Suppressor macrophage treated with lipopolysaccharide for 1 hour (primary cell): Measurements from ENCODE around the gene AKT1S1.
A peak's percentile ranks its signal among the peaks of the same experiment; 100 is the strongest.

ENCODE experiments used
- DNase-seq, 3 donors: peaks; one replicate each; pipeline ENCODE4 v3.0.0-alpha.2; 2020 to 2022

The AKT1S1 gene

DNA sequence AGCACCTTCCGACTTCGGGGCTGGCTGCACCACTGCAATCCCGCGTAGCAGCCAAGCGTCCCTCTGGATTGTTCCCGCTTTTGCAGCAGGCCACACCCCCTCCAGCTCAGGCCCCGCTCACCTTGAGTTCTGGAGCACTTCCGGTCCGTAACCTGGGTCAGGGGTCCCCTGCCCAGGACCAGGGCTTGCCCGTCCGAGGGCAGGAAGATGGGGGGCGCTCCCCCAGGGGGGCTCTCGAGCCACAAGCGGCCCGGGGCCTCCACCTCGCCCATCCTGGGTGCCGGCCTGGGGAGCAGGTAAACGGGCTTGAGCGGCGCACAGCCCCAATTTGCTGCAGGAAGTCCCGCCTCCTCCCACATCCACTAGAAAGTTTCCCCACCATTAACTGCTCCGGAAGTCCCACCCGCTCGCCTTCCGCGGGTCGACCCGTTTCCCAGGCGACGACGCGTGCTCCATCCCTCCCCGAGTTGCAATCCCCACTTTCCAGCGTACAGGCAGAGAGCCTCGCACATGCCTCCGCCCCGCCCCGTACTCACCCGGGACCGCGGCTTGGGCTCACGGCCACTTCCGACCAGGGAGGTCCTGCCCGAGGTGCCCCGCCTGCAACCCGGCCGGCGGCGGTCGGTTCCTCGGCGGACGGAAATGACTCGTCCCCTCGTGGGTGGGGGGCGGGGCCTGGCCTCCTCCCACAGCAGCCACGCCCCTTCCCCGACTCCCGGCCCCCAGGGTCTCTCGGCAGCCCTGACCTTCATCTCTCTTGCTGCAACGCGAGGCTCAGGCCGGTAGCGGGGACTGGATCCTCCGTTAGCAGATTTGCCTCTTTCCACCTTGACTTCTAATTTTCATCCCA lies 10.0 kb downstream of the AKT1S1 start, which contains the start of gene PNKP:
Gene PNKP, minus strand, starts transcription at position 644 of the 850 bp plus-strand sequence. Its CDS starts 372 bp downstream, at position 272.
- peak; percentile 90 to 97 (median 92) for DNase-seq

DNA sequence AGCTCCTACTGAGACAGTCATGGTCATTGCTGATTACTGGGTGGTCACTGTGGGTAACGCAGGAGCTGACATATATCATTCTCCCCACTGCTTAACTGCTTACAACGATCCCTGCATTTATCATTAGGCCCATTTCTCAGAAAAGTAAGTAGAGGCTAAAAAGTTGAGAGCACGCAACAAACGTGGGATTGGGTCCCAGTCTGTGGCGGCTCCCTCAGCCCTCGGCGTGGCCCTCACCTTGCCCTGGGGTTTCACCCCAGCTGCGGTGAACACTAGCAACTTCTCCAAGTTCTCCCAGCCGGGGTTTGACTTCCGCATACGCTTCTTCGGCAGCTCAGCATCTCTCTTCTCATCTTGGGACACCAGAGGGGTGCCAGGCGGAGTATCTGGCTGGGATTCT lies 12.3 kb downstream of the AKT1S1 start:
- DNase-seq: no peak

DNA sequence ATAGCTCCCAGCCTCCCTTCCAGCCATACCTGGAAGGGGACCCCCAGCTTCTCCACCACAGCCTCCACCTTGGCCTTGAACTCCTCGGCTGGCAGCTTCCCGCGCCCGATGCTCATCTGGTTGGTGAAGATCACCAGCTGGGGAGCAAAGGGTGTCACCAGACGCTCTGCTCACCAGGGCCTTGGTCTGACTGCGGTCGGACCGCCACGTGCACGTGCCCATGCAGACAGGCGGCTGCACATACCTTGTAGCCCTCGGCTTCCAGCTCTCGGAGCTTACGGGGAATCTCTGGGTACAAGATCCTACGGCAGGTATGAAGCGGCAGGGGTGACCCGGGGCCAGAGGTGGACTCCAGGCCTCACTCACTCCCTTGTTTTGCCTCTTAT lies 13.2 kb downstream of the AKT1S1 start:
- DNase-seq: no peak

DNA sequence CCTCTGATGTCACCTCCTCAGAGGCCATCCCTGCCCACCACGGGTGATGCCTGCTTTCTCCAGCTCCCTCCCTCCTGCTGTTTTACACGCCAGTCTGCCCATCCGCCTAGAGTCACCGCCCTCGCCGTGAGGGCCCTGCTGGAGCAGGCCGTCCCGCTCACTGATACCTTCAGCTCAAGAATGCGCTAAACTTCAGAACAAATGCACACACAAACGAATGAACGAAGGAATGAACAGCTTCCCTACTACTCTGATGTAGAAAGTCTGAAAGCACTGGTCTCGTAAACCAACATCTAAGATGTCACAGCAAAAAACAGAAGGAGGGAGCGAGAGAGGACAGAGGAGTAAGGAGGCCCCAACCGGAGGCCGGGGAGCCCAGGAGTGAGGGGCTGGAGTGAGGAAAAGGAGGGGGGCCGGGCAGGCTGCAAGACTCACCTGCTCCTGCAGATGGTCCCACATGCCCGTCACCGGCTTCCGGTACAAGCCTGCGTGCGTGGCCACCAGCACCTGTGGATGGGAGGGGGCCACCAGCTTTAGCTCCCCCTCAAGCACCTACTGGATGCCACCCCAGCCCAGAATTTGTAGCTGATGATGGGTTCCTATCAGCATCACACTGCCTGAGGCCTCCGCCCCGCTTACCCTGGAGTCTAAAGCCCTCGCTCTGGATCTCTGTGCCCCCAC lies 13.8 kb downstream of the AKT1S1 start:
- DNase-seq: no peak

DNA sequence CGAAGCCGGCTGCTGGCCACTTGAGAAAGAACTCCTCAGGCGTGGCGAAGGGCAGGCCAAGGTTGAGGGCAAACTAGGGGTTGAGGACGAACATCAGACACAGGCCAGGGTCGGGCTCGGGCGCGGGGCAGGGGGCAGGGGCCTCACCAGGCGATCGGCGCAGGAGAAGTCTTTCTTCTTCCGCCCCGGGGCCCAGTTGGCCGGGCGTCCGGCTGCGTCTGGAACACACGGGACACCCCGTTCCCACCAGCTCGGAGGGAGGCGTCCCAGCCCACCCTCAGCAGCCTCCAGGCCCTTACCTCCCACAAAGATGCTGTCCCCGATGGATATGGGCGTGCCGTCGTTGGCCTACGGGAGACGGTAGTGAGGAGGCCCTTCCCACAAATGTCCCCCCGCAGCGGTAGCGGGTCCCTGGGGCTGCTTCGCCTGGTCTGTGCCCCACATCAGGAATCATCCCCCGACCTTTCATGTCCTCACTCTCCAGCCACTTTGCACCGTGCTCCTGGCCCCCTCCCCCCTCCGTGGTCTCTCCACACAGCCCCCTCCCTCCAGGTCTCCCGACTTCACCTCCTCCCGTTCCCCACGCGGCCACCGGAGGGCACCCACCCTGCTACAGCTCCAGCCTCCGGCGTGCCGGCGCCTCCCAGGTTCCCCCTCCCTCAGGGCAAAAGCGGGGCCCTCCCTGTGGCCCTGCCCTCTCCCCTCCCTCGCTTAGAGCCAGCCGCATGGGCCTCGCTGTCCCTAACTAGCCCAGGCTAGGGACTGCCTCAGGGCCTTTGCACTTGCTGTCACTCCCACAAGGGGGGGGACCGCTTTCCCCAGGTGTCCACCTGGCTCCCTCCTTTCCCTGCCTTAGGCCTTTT lies 14.5 kb downstream of the AKT1S1 start:
- DNase-seq: peak in 1 of 3 donors; percentile 52

DNA sequence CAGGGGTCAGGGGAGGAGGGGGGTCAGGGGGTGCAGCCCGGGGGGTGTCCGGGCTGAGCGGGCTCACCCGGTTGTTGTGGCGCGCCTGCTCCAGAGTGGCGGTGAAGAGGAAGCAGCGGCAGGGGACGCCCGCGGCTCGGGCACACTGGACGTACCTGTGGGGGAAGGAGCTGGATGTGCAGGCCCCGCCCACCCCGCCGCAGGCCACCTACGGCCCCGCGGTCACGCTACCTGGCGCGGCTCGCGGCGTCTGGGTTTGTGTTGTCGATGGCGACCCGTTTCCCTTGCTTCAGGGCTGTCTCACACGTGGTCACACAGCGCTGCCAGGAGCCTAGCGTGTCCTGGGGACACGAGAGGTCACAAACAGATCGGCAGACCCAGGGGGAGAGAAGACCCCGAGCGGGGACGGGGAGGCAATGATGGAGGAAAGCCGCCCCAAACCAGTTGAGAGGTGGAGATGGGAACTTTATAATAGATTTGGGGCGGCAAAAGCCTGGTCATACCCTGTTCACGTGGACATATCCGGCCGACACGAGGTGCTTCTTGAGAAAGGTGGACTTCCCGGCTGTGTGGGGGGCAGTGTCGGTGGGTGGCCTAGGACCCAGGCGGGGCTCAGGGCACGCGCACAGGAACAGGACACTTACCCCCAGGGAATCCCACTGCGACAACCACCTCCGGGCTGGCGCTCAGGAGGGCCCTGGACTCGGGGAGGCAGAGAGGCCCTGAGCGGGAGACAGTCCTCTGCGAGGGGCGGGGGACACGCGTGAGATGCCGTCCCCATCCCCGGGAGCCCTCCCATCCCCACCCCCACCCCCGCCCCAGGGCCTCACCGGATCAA lies 15.4 kb downstream of the AKT1S1 start:
- DNase-seq: no peak

DNA sequence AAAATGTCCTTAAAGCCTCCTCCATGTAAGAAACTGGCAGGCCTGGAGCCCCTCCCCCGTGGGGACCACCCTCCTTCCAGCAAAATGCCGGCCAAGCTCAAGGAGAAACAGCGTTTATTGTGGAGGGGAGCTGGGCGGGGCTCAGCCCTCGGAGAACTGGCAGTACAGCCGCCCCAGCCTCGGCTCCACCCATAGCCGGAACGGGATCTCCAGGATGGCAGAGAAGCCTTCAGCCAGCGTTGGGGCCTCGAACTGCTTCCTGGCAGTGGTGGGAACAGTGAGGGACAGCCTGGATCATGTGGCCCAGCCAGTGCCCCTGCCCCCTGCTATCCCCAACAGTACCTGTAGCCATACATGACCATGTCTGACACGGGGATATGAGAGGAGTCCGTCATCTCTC lies 16.0 kb downstream of the AKT1S1 start:
- no peak for DNase-seq

DNA sequence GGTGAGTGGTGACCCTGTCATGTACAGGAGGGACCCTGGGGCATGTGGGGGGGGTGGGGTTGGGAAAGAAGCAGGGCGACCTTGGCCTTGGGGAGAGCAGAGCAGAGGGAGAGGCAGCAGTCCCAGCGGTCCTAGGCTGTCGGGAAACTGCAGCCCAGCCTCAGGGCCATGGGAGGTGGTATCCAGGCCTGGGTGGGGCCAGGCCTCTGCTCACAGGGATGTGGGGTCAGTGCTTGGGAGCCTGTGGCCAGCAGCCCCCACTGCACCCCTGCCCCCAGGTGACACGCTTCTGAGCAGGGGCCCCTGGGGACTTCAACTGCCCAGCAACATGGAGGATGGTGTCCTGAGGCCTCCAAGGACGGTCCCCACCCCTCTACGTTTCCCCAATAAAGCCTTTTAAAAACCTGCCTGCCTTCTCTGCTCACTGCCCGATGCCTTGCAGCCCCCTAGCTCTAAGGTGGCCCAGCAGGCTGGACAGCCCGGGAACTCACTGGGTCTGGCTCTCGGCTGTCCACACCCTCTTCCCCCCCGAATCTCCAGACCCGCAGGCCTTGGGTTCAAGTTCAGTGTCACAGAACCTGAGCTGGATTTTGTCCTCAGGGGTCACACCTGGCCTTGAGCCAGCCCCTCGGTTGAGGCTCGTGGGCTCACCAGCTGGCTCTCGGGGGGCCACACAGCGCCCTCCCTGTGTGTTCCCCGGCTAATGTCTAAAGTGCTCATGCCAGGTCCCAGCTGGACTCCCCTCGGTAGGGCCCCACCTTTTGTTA lies 16.6 kb downstream of the AKT1S1 start:
- no peak for DNase-seq

DNA sequence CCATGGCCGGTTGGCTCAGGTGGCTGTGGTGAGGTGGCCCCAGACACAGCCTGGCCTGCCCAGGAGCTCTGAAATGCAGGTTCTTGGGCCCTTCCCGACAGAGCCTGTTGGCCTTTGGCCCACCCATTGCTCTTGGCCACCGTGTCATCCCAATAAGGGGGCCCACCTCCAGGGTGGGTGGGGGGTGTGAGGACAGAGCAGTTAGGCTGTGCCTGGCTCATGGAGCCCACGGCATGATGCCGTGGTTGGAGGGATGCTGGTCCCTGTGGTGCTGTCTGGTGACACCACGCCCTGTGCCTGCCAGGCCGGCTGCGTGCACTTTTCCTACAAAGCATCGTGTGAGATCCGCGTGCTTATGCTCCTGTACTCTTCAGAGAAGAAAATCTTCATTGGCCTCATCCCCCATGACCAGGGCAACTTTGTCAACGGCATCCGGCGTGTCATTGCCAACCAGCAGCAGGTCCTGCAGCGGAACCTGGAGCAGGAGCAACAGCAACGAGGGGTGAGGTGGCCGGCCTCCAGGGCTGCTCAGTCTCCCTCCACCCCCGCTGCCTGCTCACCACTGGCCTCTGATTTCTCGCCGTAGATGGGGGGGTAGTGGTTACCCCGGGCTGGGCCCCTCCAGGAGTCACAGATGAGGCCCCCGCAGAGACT lies 17.3 kb downstream of the AKT1S1 start:
- no peak for DNase-seq

DNA sequence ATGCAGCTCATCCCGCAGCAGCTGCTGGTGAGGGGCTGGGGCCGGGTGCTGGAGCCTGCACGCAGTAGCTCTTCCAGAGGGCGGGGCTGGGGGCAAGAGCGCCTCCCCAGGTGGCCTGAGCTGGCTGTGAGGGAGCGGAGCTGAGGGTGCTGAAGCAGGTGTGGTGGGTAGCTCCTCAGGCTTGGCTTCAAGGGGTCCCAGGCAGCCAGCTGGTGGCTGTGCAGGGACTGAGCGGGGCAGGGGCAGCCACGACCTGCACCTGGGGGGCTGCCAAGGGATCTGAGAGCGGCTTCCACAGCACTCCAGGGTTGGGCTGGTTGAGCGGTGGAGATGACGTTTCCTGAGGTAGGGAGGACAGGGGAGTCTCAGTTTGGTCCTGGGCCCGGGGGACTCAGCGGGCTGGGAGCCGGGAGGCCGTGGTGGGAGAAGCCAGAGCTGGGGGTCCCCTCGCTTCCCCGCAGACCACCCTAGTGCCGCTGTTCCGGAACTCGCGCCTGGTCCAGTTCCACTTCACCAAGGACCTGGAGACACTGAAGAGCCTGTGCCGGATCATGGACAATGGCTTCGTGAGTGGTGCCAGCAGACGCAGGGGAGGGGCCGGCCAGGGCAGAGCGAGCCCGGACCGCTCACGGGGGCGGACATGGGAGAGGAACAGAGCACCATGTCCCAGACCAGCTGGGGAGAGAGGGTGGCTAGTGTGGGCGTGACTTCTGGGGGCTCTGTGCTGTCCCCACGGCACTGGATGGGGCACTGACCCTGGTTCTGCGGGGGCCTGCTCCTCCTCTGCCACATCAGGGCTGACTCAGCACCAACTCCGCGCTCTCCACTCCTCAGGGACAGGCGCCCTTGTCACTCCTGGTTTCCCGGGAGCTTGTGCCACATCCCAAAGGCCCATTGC lies 18.8 kb downstream of the AKT1S1 start:
- no peak for DNase-seq

DNA sequence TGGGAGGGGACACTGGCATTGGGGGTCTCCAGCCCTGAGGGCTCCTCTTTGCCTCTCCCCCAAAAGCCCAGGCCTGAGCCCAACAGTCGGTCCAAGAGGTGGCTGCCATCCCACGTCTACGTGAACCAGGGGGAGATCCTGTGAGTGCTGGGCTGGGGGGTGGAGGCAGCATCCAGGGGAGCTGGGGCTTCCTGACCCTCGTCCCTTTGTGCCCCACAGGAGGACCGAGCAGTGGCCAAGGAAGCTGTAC lies 19.4 kb downstream of the AKT1S1 start:
- DNase-seq: no peak

DNA sequence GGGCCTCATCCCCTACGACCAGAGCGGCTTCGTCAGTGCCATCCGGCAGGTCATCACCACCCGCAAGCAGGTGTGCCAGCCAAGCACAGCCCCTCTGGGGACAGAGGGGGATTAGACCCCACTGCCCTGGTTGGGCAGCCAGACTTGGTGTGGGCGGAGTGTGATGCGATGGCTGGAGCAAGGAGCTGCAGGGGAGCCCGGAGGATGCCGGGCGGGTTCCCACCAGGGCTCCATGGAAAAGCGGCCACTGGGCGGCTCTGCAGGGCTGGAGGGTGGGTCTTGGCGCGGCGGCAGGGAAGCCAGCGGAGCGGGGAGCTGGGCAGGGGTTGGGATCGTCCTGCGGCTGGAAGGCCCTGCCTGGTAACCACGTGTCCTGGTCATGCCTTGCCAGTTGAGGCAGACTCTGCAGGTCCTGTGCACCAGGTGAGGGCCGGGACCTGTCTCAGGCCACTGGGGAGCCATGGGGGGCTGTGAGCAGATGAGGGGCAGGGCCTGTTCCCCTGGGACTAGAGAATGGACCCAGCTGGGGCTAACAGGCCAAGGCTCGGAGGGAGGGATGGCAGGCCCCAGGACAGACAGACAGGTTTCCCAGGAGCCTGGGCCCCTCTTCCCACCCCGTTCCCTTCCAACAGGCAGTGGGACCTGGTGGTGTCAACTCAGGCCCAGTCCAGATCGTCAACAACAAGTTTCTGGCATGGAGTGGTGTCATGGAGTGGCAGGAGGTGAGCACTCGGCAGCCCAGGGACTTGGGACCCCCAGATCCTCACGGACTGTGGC lies 19.9 kb downstream of the AKT1S1 start:
- no peak for DNase-seq

DNA sequence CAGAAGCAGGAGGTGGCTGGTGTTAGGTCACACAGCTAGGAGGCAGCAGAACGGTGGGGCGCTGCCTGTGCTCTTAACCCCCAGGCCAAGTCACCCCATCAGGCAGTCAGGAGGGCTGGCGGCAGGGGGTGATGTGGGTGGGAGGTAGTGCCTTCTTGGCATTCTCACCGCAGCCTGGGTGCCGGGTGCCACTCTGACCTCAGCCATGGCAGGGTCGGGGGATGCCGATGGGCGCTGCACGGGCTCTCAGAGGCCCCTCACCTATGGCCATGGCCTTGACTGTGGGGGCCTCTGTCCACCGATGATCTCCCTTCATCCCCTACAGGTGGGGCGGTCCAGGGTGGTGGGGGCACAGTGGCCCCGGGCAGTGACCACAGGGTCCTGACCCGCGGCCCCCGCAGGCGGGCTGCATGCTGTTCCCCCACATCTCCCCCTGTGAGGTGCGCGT lies 20.6 kb downstream of the AKT1S1 start:
- no peak for DNase-seq

DNA sequence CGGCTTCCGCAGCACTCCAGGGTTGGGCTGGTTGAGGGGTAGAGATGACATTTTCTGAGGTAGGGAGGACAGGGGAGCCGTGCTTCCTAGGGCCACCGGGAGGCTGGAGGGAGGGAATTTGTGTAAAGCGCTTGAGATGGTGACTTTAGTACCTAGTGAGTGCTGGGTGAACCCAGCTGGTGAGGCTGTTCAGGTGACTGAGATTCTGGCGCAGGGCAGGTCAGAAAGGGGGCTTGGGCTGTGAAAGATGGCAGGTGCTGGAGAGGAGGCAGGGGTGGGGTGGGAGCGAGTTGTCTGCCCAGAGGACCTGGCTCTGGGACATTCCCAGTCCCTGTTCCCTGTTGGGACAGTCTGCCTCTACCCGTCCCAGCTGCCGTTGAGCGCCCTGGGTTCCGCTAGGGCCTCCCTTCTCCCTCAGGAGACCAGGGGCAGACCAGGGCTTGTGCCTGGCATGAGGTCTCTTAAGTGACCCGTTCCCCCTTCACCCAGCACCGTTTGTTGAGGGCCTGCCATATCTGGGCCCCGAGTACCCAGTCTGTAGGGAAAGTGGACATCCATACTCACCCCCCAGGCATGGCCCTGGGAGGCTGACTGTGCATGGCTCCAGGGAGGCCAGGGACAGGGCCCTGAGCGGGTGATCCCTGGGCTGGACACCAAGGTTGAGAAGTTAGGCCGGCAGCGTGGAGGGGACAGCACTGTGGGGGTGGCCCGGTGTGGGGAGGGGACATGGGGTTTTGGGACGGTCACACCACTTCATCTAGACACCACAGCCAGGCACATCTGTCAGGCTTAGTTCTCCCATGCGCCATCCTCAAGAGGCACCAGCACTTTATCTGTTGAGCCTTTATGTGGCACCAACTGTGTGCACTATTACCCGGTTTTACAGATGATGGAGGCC lies 21.2 kb downstream of the AKT1S1 start:
- DNase-seq: no peak

DNA sequence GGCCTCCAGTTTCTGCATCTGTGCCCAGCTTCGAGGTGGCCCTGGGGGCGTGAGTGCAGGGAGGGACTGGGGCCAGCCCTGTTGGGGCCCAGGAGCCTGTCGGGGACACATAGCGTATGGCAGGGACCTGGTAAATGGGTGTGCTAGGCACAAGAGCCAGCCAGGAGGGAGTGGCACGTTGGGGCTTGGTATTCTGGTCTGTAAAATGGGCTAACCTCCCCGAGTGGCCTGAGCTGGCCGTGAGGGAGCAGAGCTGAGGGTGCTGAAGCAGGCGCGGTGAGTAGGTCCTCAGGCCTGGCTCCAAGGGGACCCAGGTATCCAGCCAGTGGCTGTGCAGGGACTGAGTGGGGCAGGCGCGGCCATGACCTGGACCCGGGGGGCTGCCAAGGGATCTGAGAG lies 21.9 kb downstream of the AKT1S1 start:
- DNase-seq: no peak

DNA sequence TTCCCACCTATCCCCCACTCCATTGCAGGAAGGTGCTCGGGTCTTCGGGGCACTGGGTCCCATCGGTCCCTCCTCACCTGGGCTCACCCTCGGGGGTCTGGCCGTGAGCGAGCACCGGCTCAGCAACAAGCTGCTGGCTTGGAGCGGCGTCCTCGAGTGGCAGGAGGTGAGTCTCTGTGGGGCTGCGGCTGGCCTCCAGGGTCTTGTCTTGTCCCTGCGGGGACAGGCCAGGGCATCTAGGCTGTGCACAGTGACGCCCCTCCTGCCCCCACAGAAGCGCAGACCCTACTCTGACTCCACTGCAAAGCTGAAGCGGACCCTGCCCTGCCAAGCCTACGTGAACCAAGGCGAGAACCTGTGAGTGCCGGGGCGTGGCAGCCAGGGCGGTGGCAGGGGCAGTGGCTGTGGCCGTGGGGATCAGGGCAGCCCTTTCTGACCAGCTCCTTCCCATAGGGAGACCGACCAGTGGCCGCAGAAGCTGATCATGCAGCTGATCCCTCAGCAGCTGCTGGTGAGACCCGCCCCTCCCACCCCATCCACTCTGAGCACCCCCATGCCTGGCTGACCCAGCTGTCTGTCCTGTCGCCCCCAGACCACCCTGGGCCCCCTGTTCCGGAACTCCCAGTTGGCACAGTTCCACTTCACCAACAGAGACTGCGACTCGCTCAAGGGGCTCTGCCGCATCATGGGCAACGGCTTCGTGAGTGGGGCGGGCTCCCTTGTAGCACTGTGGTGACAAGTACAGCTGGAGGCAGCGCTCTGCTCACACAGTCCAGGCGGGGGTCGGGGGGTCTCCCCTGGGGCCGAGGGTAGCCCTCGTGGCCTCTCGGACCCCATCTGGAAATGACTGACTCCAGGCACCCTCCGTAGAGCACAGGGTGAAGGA lies 22.5 kb downstream of the AKT1S1 start:
- DNase-seq: no peak

DNA sequence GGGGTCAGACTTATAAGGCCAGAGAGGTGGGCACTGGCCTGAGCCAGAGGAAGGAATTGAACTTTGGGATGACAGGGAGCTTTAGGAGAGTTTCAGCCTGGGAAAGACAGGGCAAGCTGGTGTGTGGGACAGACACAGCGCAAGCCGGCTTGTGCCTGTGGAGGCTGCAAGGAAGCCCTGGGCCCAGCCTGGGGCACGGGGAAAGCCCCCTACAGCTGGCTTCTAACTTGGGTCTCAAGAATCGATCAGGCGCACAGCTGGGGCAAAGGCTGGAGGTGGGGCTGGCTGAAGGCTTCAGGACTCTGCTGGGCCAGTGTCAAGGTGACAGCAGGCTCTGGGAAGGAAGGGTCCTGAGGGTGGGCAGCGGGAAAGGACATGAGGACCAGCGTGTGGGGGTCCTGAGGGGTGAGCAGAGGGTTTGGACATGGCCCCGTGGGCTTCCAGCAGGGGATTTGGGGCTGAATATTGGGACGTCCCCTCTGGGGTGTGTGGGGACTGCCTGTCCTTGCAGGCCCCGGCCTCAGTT lies 23.2 kb downstream of the AKT1S1 start:
- DNase-seq: no peak
